ENCODE results near the gene PTPRH.

Gene PTPRH

DNA sequence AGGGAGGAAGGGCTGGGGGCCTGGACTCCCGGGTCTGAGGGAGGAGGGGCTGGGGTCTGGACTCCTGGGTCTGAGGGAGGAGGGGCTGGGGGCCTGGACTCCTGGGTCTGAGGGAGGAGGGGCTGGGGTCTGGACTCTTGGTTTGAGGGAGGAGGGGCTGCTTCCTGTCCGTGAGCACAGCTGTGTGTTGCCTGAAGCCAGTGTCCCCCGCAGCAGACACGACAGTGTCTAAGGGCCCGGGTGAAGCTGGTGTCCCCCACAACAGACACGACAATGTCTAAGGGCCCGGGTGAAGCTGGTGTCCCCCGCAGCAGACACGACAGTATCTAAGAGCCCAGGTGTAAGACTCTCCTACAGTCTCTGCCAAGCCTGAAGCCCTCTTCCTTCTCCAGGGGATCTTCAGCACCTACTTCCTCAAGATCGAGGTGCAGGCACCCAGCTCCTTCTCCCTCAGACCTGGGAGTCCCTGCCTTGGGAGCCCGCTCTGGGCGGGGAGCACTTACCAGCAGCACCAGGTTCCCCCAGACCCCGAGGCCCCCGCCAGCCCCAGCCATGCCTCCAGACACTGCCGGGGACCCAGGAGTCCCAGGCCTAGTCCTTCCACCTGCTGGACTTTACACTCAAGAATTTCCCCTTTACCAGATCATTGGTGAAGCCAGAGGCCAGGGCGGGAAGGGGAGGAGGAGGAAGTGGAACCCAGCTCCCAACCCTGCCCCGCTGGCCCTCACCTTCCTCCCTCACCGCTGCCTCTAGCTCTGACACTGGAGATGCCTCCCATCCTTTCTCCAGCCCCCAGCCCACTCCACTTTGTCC, at the start of gene PTPRH:
TSS of gene PTPRH (minus strand) at position 622 of the 813 bp plus-strand sequence. CDS start at position 554, 68 bp downstream.
- no peak for DNase-seq

DNA sequence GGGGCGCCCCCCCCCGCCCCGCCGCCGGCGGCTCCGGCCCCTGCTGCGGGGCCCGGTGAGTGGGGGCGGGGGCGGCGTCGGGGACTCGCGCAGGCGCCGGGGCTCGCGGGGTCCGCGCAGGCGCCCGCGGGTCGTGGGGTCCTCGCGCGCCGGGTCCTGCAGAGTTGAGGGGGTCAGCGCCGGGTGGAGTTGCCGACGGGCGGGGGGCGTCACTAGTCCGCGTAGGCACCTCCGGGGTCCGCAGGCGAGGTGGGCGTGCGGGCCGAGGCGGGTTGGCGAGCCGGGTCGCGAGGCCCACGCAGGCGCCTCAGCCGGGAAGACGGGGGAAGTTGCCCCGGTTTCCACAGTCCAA, 49.2 kb upstream of the PTPRH start:
- DNase-seq, result no peak

- peak; percentile 47 for DNase-seq
These were observed 48.4 kb upstream of the PTPRH start for GRCh38 chr19:55257461-55258420.

- DNase-seq, result no peak
These were observed 47.5 kb upstream of the PTPRH start for GRCh38 chr19:55256562-55257460.

DNA sequence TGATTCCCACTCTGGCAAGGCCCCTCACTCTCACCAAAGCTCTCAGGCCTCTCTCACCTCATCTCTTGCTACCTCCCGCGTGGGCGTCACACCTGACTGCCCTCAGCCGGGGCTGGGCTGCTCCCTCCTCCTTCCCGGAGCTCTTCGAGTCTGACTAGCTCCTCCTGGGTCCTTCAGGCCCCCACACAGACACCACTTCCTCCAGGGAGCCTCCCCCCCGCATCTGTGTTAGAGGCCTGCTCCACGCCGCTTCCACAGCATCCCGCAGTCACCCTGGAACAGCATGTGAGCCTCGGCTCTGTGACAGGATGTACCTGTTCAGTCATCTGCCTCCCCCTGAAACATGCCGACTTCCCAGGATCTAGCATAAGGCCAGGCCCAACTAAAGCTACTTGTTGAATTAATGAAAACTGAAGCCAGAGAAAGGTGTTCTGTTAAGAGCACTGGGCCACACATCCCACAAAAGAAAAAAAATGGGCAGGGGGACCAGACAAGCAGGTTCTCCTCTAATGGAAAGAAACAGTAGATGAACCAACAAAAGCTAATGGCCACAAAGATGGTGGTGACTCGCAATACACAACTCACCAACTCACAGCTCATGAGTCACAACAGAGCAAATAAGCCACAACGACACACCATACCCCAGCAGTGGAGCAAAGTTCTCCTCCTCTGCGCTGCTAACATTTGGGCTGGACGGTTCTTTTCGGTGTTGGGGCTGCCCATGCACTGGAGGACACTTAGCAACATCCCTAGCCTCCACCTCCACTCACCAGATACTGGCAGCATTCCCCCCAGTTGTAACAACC, 46.5 kb upstream of the PTPRH start:
- peak; percentile 48 for DNase-seq

- DNase-seq, result no peak
These were observed 45.3 kb upstream of the PTPRH start for GRCh38 chr19:55254625-55254977.

DNA sequence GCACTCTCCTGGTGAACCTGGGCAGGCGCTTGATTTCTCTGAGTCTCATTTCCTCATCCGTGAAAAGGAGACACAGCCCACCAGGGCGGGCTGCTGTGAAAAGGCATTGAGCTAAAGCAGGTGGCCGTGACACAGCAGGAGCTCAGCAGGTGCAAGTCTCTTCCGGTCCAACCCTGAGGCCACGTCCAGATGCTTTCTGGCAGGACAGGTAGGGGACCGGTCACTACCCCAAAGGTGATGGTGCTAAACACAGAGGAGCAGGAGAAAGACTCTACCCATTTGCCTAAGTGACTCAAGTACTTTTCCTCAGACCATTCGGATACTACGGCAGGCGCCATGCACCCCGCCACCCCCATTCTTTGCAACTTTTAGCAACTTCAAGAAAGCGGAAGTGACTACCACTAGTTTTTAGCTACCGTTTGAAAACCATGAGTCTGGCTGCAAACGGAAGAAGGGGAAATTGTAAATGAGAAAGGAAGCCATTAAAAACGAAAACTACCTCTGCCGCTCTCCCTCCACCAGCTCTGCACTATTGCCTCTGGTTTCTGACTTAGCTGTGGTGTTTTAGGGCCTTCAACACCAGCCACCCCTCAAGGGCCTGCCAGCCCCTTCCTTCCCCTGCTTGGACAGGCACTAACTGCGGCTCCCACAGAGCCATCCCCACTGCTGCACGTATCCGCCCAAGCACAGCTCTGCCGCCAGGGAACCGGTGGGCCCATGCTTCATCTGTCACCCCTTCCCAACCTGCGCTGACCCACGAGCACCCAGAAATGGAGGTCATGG, 44.7 kb upstream of the PTPRH start:
- peak; percentile 70 for DNase-seq

DNA sequence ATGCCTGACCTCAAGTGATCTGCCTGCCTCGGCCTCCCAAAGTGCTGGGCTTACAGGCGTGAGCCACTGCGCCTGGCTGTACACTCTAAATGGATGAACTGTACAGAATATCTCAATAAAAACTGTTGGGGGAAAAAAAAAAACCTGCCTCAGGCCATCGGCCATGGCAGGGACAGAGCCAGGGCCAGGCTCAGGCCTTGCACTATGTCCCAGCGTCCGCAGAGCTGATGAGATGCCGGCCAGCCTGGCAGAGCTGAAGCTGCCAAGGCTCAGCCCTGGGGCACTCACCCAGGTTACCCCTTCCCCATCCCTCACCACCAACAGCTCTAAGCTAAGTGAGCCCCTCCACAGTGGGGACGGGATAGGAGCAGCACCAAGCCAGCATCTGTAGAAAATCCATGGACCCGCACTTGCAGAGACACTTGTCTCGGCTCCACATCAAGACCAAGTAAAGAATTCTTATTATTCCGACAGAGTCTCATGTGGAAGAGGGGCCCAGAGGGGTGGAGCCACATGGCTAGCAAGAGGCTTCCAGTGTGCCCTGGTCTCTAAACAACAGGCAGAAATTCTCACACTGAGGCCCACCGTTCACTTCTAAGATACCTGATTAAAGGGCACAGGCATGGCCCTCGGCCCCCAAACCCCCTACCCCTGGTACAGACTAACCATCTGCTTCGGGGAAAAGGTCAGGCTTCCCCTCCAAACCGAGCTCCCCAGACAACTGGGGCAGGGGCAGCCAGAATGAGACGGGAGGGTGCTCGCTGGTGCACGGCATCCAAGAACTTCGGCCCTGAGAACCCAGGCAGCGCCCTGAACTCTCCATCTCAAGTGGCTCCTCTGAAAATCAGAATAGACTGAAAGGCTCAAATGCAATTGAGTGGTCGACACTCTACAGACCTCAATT, 43.7 kb upstream of the PTPRH start:
- no peak for DNase-seq

DNA sequence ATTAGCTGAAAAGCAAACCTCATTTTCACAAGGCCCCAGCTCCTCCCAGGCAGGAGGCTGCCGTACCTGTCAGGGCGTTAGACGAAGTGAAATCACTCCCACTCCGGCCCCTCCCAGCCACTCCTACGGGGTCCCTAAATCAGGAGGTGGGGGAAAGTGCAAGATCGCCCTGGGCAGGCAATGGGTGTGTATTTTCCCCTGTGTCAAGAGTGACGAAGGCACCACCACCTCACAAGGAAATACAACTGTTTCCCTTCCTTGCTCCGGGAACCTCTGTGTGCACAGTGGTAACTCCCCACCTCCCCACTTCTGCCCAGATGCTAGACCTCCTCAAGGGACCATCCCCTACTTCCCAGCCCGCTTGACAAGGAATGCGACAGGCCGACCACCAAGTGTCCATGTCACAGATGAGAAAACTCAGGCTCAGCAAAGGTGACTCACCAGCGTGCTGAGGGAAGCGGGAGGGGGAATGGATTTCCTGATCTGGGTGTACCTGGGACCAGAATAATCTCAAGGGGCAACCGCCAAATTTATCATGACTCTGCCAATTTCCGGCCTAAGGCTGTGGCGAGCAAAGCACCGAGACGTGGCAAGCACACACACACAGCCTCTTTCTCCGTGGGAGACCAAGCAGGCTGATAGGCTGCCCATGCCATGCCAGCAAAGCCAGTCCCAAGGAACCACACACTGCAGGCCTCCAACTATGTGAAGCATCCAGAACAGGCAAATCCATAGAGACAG, 42.2 kb upstream of the PTPRH start:
- DNase-seq, result peak; percentile 56

DNA sequence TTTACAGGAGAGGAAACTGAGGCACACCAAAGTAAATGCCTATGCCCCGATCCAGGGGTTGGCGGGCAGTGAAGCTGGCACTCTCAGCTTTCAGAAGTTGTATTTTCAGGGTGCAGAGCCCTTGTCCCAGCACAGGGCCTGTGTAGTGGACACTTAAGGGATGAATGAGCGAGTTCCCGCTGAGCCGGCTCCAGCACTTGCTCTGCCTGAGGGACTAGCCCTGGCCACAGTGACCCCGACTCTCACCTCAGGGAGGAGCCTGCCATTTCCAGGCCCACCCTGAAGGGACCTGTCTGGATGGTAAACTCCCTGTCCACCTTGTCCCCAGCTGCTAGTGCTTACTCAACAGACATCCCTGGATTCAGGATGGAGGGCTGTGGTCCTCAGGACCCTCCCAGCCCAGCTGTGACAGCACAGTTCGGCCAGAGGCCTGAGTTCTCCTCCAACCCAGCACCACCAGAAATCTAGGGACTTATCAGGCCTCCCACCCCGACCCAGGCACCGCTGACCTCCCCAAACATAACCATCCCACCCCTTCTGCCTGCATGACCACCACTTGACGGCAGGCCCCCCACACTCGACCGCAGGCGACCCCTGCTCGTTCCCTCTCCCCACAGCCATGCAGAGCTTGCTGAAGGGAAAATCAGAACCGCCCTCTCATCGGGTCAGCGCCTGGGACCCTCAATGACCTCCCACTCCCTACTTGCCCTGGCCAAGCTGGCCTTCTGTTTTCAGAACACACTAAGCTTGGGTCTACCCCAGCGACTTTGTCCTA, 41.1 kb upstream of the PTPRH start:
- DNase-seq, result no peak

GRCh38 chr19:55249841-55250240, 40.5 kb upstream of the PTPRH start:
- DNase-seq, result no peak

GRCh38 chr19:55248704-55249103, 39.4 kb upstream of the PTPRH start:
- no peak for DNase-seq

DNA sequence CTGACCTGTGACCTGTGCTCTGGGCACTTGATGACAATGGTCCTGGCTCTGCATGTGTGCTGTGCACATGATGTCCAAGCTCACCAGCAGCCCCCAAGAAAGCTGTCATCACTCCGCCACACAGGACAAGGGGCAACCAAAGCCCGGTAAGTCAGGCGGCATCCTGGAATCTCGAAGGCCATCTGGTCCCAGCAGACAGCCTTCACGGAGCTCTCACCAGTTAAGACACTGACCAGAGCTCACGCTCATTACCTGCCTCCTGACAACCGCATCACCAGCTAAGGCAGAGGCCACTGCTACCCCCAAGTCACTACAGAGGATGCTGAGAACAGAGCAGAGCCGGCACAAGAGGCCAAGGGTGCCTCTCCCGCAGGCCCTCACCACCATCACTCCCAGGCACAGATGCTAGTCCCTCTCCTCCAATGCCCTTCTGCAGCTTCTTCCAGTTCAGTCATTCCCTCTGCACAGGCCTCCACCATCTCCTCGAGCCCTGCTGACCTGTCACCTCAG, 38.9 kb upstream of the PTPRH start:
- no peak for DNase-seq

DNA sequence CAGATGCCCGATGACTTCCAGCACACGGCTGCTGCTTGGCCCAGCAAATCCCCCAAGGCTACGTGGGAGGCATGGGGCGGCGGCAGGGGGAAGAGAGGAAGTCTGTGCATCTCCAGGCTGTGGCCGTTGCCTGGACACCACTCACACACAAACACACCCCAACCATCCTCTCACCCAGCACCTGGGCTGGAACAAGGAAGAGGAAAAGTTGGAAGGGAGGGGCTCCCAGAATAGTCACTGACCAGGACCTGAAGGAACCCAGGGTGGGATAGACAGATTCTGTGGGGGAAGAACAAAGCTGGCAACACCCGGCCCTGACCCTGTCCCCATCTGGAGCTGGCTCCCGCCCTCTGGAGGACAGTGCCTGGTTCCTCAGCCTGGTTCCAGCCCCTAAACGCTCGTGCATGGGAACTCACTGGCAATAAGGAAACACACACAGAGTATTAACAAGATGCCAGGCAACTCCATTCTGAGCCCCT, 38.4 kb upstream of the PTPRH start:
- DNase-seq, result no peak

GRCh38 chr19:55246462-55247451, 37.5 kb upstream of the PTPRH start:
- DNase-seq, result no peak

DNA sequence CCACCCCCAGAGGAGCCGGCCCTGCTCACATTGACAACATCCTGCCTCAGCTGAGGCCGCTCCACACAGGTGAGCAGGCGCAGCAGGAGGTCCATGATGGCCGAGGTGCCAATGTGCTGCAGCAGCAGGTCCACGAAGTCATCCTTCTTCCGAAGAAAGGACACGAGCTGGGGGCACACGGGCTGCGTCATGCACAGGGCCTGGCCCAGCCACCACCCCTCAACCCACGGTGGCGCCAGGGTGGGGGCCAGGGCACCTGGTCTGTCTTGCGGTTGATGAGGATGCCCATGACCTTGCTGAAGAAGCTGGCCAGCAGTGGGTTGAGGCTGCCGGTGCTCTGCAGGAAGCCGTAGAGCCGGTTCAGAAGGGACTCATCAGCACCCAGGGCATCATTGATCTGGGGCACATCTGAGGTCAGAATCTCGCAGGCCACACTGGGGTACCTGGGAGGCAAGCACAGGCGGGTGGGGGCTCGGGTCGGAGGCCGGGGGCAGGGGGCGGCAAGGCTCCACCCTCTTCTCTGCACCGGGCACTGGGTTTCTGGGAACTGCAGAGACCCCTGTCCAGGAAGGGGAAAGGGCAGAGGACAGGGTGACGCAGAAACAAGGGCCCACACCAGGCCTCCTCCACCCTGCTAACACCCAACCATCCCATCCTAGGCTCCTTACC, 36.1 kb upstream of the PTPRH start:
- no peak for DNase-seq
